Measurements from ENCODE around the gene PTPRU. TPM values are rescaled to one million over a fixed set of nuclear protein-coding genes. Genes with fewer than 3 reads are reported as not detected.

The PTPRU gene
- total RNA-seq, 1 experiment from 2014 or later, result 0.72 TPM

- ChIA-PET POLR2A (no interaction called here), CTCF (no interaction called here)
- Histone ChIP-seq H3K36me3 (ENCODE audit: control insufficient read depth, insufficient read depth, low read length) (no peaks in the 10 kb centered on the region), H3K27me3 (ENCODE audit: control insufficient read depth, insufficient read depth, low read length) (no peaks in the 10 kb centered on the region), H3K9me3 (ENCODE audit: control insufficient read depth, insufficient read depth, low read depth, low read length) (no peaks in the 10 kb centered on the region), H3K4me1 (ENCODE audit: control insufficient read depth, insufficient read depth, low read length) (no peaks in the 10 kb centered on the region), H3K4me3 (ENCODE audit: low read depth in 2 of 2, low read length in 2 of 2) (no peak overlapping the region), H3K27ac (ENCODE audit: low read length) (no peak overlapping the region)
- ATAC-seq (no peak), DNase-seq (ENCODE audit: low read depth, low spot score) (no peak)
- no TSS peak for BruUV-seq (replicated peaks)
- in situ Hi-C loops (cut with HindIII; ENCODE audit: low pct_unique_long_range_greater_than_20kb, low sequenced_read_pairs) (no loop called here), intact Hi-C loops (cut with micrococcal nuclease; ENCODE audit: unreplicated experiment) (no loop called here)
- TF ChIP-seq POLR2AphosphoS5 (IDR thresholded peaks at IDR 0.05; ENCODE audit: low read depth, low read length), result no peak
- no peak for TF ChIP-seq TCF7L2 (IDR thresholded peaks at IDR 0.05; ENCODE audit: low read depth, low read length)
- TF ChIP-seq SIN3A (IDR thresholded peaks at IDR 0.05; ENCODE audit: borderline replicate concordance, insufficient read depth, low read depth, low read length), result no peak
- no peak for TF ChIP-seq REST (IDR thresholded peaks at IDR 0.05; ENCODE audit: insufficient read depth in 1 of 2, low read depth in 2 of 2, low read length in 1 of 2)
- TF ChIP-seq CTCF (IDR thresholded peaks at IDR 0.05), result no peak
Measured at GRCh38 chr1:29283804-29284195, 47.5 kb downstream of the PTPRU start.

GRCh38 chr1:29284286-29284960 is 48.1 kb downstream of the PTPRU start:
- DNase-seq (ENCODE audit: low read depth, low spot score) (no peak), ATAC-seq (no peak)
- no peak overlapping the region for H3K27ac ChIP-seq (ENCODE audit: low read length)
- H3K4me1 ChIP-seq (ENCODE audit: control insufficient read depth, insufficient read depth, low read length), result no peaks in the 10 kb centered on the region
- ChIA-PET CTCF (no interaction called here), POLR2A (no interaction called here)
- H3K27me3 ChIP-seq (ENCODE audit: control insufficient read depth, insufficient read depth, low read length), result no peaks in the 10 kb centered on the region
- no peak for TF ChIP-seq CTCF (IDR thresholded peaks at IDR 0.05)
- no peak for TF ChIP-seq REST (IDR thresholded peaks at IDR 0.05; ENCODE audit: insufficient read depth in 1 of 2, low read depth in 2 of 2, low read length in 1 of 2)
- TF ChIP-seq SIN3A (IDR thresholded peaks at IDR 0.05; ENCODE audit: borderline replicate concordance, insufficient read depth, low read depth, low read length), result no peak
- no peak for TF ChIP-seq POLR2AphosphoS5 (IDR thresholded peaks at IDR 0.05; ENCODE audit: low read depth, low read length)
- TF ChIP-seq TCF7L2 (IDR thresholded peaks at IDR 0.05; ENCODE audit: low read depth, low read length), result no peak
- no peaks in the 10 kb centered on the region for H3K9me3 ChIP-seq (ENCODE audit: control insufficient read depth, insufficient read depth, low read depth, low read length)
- H3K36me3 ChIP-seq (ENCODE audit: control insufficient read depth, insufficient read depth, low read length), result no peaks in the 10 kb centered on the region
- in situ Hi-C loops (cut with HindIII; ENCODE audit: low pct_unique_long_range_greater_than_20kb, low sequenced_read_pairs) (no loop called here), intact Hi-C loops (cut with micrococcal nuclease; ENCODE audit: unreplicated experiment) (no loop called here)
- H3K4me3 ChIP-seq (ENCODE audit: low read depth in 2 of 2, low read length in 2 of 2), result no peak overlapping the region
- BruUV-seq (replicated peaks), result no TSS peak
